Measurements from ENCODE around the gene CCL24. TPM values are rescaled to one million over a fixed set of nuclear protein-coding genes. Genes with fewer than 3 reads are reported as not detected.

Gene CCL24
- total and polyA plus RNA-seq, 10 of the 15 experiments (the other 5 are each of a cell fraction or from before 2014, with no cell fraction given), result not detected

- Histone ChIP-seq H3K9ac (ENCODE audit: control insufficient read depth, insufficient read depth, low read length) (no peak overlapping the region), H3K4me1 (ENCODE audit: control insufficient read depth, insufficient read depth, low read length) (no peaks in the 10 kb centered on the region), H2AFZ (ENCODE audit: control insufficient read depth, low read depth, low read length) (no peak overlapping the region), H3K36me3 (ENCODE audit: control insufficient read depth in 2 of 2, insufficient read depth in 2 of 2, low read length in 1 of 2) (no peaks in the 10 kb centered on the region), H3K9me3 (replicated peaks; ENCODE audit: control insufficient read depth, insufficient read depth, low read length) (no peaks in the 10 kb centered on the region), H3K27me3 (replicated peaks in 1 of 2; ENCODE audit: control insufficient read depth in 2 of 2, insufficient read depth in 2 of 2, low read length in 1 of 2) (no peaks in the 10 kb centered on the region), H3K79me2 (ENCODE audit: control insufficient read depth, insufficient read depth, low read length) (no peaks in the 10 kb centered on the region), H3K4me2 (ENCODE audit: control insufficient read depth, insufficient read depth) (no peak overlapping the region), H3K4me3 (no peak overlapping the region), H3K27ac (ENCODE audit: control insufficient read depth, insufficient read depth) (no peak overlapping the region), H4K20me1 (ENCODE audit: control insufficient read depth, insufficient read depth) (no peaks in the 10 kb centered on the region)
- ATAC-seq (no peak), DNase-seq (ENCODE audit: low read depth, low spot score) (no peak), FAIRE-seq (no peak)
- RAD21 ChIA-PET (ENCODE audit: unreplicated experiment), result no interaction called here
- POLR2A ChIA-PET, result no interaction called here
- BruUV-seq (replicated peaks), result no TSS peak
- no peak for TF ChIP-seq LARP7 (IDR thresholded peaks at IDR 0.05)
- no peak for TF ChIP-seq MEF2B (IDR thresholded peaks at IDR 0.05; ENCODE audit: partially characterized antibody, poor library complexity, severe bottlenecking)
- TF ChIP-seq RAD21 (IDR thresholded peaks at IDR 0.05; ENCODE audit: insufficient read depth, low read depth, low read length), result no peak
- no peak for TF ChIP-seq USF2 (IDR thresholded peaks at IDR 0.05; ENCODE audit: borderline replicate concordance, low read depth, low read length)
- no peak for TF ChIP-seq KLF5 (IDR thresholded peaks at IDR 0.05; ENCODE audit: partially characterized antibody)
- no peak for TF ChIP-seq FOS (IDR thresholded peaks at IDR 0.05; ENCODE audit: borderline replicate concordance, extremely low read depth, insufficient read length)
- TF ChIP-seq CTCF (IDR thresholded peaks at IDR 0.05 in 2 of 3, conservative IDR thresholded peaks at IDR 0.05 in 1 of 3; ENCODE audit: control insufficient read depth in 2 of 3, extremely low read depth in 1 of 3, insufficient read depth in 1 of 3, low read depth in 3 of 3, low read length in 3 of 3), result no peak
- no peak for TF ChIP-seq MYB (IDR thresholded peaks at IDR 0.05; ENCODE audit: borderline replicate concordance, low read depth, low read length)
- no peak for TF ChIP-seq RCOR1 (conservative IDR thresholded peaks at IDR 0.05; ENCODE audit: low read depth, low read length)
- no peak for TF ChIP-seq BACH1 (IDR thresholded peaks at IDR 0.05; ENCODE audit: borderline replicate concordance)
- no peak for TF ChIP-seq NRF1 (conservative IDR thresholded peaks at IDR 0.05; ENCODE audit: low read depth, low read length)
- no peak for TF ChIP-seq ETV6 (conservative IDR thresholded peaks at IDR 0.05 in 1 of 2, IDR thresholded peaks at IDR 0.05 in 1 of 2; ENCODE audit: borderline replicate concordance in 1 of 2, low read depth in 1 of 2)
- no peak for TF ChIP-seq GATAD2B (conservative IDR thresholded peaks at IDR 0.05; ENCODE audit: low read depth)
- TF ChIP-seq ELK1 (IDR thresholded peaks at IDR 0.05; ENCODE audit: low read depth, low read length), result no peak
- in situ Hi-C loops (cut with MboI), result no loop called here
- intact Hi-C loops (cut with micrococcal nuclease; ENCODE audit: unreplicated experiment), result no loop called here
- CTCF ChIA-PET, result no interaction called here
- SMC1A ChIA-PET (ENCODE audit: uncharacterized antibody, unreplicated experiment), result no interaction called here
Measured at GRCh38 chr7:75858410-75858809, 44.8 kb upstream of the CCL24 start.

Data from GM12878 (cell line).